Peyer's patch (tissue), 4 donors: Measurements from ENCODE around the gene COPA.

Source experiments
- CTCF ChIP-seq, 6 experiments: fragments of 450-650 bp in 4 of 6; fragments of 200-600 bp in 2 of 6; sonication (generic) in 1 of 6; IDR thresholded peaks; one replicate each; pipeline ENCODE4 v1.5.1; 2017 to 2019; ENCODE audit warnings: antibody characterized with exemption in 6 of 6, mild to moderate bottlenecking in 3 of 6, moderate library complexity in 1 of 6
- POLR2A ChIP-seq, 2 donors: fragments of 450-650 bp; IDR thresholded peaks; one replicate each; pipeline ENCODE4 v1.5.1; 2017; ENCODE audit warnings: antibody characterized with exemption in 2 of 2, mild to moderate bottlenecking in 2 of 2, moderate library complexity in 2 of 2

DNA sequence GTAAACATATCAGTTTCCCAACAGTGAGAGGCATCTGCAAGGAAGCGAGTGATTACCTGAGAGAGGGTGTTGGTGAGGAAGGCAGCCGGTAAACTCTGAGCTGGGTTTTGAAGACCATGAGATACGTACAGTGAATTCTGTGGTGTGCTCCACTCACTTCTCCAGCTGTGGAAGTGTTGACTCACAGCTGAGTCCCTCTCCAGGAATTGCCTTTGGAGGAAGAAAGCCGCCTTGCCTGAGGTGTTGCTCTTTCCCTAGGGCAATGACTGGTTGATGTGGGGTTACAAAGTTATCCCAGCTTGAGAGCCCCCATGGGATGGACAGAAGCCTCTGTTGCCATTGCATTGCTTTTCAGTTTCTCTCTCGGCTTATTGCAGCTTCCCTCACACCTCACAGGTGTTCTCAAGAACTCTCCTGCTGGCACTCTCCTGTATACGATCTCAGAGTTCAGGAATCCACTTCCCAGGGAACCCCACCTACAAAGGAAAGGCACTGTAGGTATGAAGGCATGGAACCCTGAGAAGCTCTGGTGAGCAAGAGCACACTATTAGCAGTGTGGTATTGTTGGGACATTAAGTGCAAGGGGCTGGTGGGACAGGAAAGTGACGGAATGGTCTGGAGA, 34.6 kb upstream of the COPA start:
- TF ChIP-seq CTCF (IDR thresholded peaks at IDR 0.05) (no peak), POLR2A (IDR thresholded peaks at IDR 0.05) (no peak)
